Progenitor cell of endocrine pancreas (in vitro differentiated cells): Measurements from ENCODE around the gene TAPBPL. TPM values are rescaled to one million over a fixed set of nuclear protein-coding genes. Genes with fewer than 3 reads are reported as not detected.

ENCODE experiments used
- DNase-seq: peaks from one replicate; pipeline ENCODE4 v3.0.0; 2021; ENCODE audit warnings: low spot score; ENCODE audit not compliant: unreplicated experiment
- H3K27ac Mint-ChIP-seq: 2 replicates; pipeline ENCODE4 v1.8.0; 2021; ENCODE audit warnings: mild to moderate bottlenecking, moderate library complexity, mixed read lengths
- H3K27me3 Mint-ChIP-seq: 2 replicates; pipeline ENCODE4 v1.8.0; 2021; ENCODE audit warnings: mixed read lengths
- H3K36me3 Mint-ChIP-seq: 2 replicates; pipeline ENCODE4 v1.8.0; 2022; ENCODE audit warnings: mixed read lengths; ENCODE audit not compliant: insufficient read depth
- H3K4me1 Mint-ChIP-seq: 2 replicates; pipeline ENCODE4 v1.8.0; 2021; ENCODE audit warnings: low read depth, mixed read lengths
- H3K4me3 Mint-ChIP-seq: 2 replicates; pipeline ENCODE4 v1.8.0; 2021; ENCODE audit warnings: low read depth, mild to moderate bottlenecking, moderate library complexity, mixed read lengths
- H3K9me3 Mint-ChIP-seq: 2 replicates; pipeline ENCODE4 v1.8.0; 2021; ENCODE audit warnings: low read depth, mixed read lengths
- total RNA-seq: library from RNA; stranded (reverse); gene quantifications from 2 replicates; pipeline ENCODE4 v1.2.1, GENCODE V29; 2021
- TF ChIP-seq, protein P1 (sequence below): fragments of 200-600 bp; sonication (generic); IDR thresholded peaks from one replicate; pipeline ENCODE4 v1.5.0; 2021; ENCODE audit warnings: antibody characterized with exemption, mild to moderate bottlenecking; ENCODE audit not compliant: unreplicated experiment

The TAPBPL gene
- total RNA-seq, 1 donor from 2014 or later, result 2.4 TPM

DNA sequence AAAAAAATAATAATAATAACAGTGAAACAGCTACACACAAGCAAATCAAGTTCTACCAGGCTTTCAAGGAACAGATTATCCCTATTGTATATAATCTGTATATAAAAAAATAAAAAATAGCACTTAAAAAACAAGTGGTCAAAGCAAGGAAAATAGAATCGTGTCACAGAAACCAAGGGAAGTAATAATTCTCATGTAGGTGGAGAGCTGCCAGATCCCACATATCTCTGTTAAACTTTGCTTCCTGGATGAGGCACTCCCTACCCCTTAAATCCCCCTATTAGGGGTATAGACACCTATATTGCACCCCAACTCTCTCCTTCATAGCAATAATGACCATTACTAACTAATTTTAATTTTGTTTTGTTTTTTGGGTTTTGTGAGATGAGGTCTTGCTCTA is 11.5 kb upstream of the TAPBPL start:
- Mint-ChIP-seq H3K27me3 (no peaks in the 10 kb centered on the region), H3K27ac (no peak overlapping the region), H3K4me1 (no peaks in the 10 kb centered on the region), H3K9me3 (no peaks in the 10 kb centered on the region), H3K36me3 (no peaks in the 10 kb centered on the region), H3K4me3 (no peak overlapping the region)
- no peak for DNase-seq
- TF ChIP-seq, protein P1, sequence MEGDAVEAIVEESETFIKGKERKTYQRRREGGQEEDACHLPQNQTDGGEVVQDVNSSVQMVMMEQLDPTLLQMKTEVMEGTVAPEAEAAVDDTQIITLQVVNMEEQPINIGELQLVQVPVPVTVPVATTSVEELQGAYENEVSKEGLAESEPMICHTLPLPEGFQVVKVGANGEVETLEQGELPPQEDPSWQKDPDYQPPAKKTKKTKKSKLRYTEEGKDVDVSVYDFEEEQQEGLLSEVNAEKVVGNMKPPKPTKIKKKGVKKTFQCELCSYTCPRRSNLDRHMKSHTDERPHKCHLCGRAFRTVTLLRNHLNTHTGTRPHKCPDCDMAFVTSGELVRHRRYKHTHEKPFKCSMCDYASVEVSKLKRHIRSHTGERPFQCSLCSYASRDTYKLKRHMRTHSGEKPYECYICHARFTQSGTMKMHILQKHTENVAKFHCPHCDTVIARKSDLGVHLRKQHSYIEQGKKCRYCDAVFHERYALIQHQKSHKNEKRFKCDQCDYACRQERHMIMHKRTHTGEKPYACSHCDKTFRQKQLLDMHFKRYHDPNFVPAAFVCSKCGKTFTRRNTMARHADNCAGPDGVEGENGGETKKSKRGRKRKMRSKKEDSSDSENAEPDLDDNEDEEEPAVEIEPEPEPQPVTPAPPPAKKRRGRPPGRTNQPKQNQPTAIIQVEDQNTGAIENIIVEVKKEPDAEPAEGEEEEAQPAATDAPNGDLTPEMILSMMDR, result no peak

DNA sequence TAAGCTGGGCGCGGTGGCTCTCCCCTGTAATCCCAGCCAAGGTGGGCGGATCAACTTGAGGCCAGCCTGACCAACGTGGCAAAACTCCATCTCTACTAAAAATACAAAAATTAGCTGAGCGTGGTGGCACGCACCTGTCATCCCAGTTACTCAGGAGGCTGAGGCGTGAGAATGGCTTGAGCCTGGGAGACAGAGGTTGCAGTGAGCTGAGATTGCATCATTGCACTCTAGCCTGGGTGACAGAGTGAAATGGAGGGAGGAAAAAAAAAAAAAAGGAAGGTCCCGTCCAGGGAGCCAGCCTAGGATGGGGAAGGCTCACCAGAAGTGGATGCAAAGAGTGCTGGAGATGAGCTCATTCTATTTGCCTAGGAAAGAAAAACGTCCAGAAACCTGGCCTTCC is 9.0 kb upstream of the TAPBPL start:
- no peaks in the 10 kb centered on the region for H3K4me1 Mint-ChIP-seq
- TF ChIP-seq, protein P1, result no peak
- H3K9me3 Mint-ChIP-seq, result no peaks in the 10 kb centered on the region
- peaks cover 1% of the 10 kb centered on the region for H3K36me3 Mint-ChIP-seq
- no peaks in the 10 kb centered on the region for H3K27me3 Mint-ChIP-seq
- H3K4me3 Mint-ChIP-seq, result no peak overlapping the region
- no peak for DNase-seq
- no peak overlapping the region for H3K27ac Mint-ChIP-seq

DNA sequence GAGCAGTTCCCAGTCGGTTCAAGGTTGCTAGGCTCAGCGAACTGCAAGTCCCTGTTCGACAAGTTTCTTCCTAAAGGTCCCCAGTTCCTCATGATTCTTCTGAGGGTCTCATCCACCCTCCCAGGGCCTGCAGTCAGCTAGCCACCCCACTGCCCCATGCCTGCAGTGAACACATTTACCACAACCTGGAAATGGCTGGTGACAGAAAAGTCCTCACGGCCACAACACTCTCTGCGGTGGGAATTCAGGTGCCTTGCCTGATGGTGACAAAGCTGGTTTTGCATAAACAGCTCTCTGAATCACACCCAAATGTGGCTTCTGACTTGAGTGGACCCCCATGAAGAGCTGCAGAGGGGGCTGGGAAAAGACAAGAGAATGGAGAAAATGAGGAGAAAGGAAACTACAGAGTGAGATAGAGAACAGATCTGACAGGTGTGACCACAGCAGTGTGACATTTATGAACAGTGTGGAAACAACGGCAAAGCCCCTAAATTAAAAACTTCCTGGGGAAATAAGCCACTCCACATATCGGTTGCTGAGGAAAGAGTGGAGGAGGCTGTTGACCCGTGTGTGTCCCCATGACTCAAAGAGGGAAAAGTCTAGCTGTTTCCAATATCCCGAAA is 8.4 kb upstream of the TAPBPL start:
- Mint-ChIP-seq H3K9me3 (no peaks in the 10 kb centered on the region), H3K27ac (no peak overlapping the region), H3K27me3 (no peaks in the 10 kb centered on the region), H3K36me3 (peaks cover 3% of the 10 kb centered on the region), H3K4me3 (no peak overlapping the region), H3K4me1 (no peaks in the 10 kb centered on the region)
- TF ChIP-seq, protein P1, result no peak
- DNase-seq, result no peak

DNA sequence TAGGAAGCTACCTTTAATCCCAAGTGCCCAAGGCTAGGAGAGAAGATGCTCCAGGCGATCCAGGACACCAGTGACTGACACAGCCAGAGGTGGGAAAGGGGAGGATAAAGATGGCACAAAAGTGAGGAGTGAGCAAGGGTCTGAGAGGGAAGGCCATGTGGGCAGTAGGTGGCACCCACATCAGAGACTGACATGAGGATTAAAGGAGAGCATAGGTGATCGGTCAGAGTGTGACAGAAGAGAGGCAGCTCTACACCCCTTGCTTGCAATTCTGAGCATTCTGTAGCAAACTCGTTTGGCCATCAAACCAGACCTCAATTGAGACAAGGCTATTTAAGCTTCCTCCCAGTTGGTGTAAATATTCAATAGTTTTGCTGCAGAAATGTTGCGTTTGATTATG is 7.8 kb upstream of the TAPBPL start:
- TF ChIP-seq, protein P1, result no peak
- no peak for DNase-seq
- Mint-ChIP-seq H3K36me3 (peaks cover 3% of the 10 kb centered on the region), H3K4me3 (no peak overlapping the region), H3K9me3 (no peaks in the 10 kb centered on the region), H3K4me1 (no peaks in the 10 kb centered on the region), H3K27ac (no peak overlapping the region), H3K27me3 (no peaks in the 10 kb centered on the region)

DNA sequence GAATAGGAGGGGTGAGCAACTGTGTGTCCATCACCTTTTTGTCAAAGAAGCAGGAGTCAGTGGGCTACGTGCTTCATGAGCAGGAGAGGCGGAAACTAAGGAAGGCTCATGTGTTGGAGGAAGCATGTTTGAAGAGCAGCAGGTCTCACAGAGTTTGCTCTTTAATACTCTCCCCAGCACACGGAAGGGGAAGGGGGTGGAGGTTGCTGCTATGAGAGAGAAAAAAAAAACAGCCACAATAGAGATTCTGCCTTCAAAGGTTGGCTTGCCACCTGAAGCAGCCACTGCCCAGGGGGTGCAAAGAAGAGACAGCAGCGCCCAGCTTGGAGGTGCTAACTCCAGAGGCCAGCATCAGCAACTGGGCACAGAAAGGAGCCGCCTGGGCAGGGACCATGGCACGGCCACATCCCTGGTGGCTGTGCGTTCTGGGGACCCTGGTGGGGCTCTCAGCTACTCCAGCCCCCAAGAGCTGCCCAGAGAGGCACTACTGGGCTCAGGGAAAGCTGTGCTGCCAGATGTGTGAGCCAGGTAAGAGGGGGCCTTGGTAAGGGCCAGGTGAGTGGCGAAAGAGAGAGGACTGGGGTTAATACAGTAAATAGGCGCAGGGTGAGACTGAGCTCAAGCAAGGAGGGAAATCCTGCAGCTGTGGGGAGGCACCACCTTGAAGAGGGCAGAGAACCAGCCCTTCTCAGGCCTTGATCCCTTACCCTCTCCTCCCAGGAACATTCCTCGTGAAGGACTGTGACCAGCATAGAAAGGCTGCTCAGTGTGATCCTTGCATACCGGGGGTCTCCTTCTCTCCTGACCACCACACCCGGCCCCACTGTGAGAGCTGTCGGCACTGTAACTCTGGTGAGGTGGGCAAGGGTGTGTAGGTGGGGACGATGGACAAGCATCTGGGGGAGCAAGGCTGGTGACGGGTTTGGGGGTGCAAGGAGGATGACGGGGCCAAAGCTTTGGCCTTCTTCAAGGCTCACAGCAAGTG is 6.8 kb upstream of the TAPBPL start, which contains the start of gene CD27:
Gene CD27 (plus strand): TSS at position 252 of the 985 bp plus-strand sequence. CDS start 141 bp downstream, at position 393.
- H3K4me1 Mint-ChIP-seq, result no peaks in the 10 kb centered on the region
- H3K27me3 Mint-ChIP-seq, result no peaks in the 10 kb centered on the region
- H3K9me3 Mint-ChIP-seq, result no peaks in the 10 kb centered on the region
- H3K4me3 Mint-ChIP-seq, result no peak within 1 kb of the TSS
- H3K36me3 Mint-ChIP-seq, result peaks cover 3% of the 10 kb centered on the region
- TF ChIP-seq, protein P1, result no peak
- no peak within 1 kb of the TSS for H3K27ac Mint-ChIP-seq
- no peak for DNase-seq
